ENCODE results near the gene HCRTR1.

- TF ChIP-seq CTCF (conservative IDR thresholded peaks at IDR 0.05) (no peak), EZH2 (IDR thresholded peaks at IDR 0.05; ENCODE audit: low read depth) (no peak)
Measured at GRCh38 chr1:31657972-31658510, 40.6 kb downstream of the HCRTR1 start.
